AG04450 (cell line): ENCODE measurements around the gene DNAAF2. TPM values are rescaled to one million over a fixed set of nuclear protein-coding genes. Genes with fewer than 3 reads are reported as not detected.

Experiments
- CTCF ChIA-PET: fragments of 300-600, 350-600 bp; formaldehyde crosslinking; extraction: SDS; loops from one replicate; lab custom pipeline; 2022; ENCODE audit warnings: antibody characterized with exemption, inconsistent platforms; lab: Charles Lee
- POLR2A ChIA-PET: fragments of 350-600 bp; formaldehyde crosslinking; extraction: SDS; loops from one replicate; lab custom pipeline; 2021; ENCODE audit warnings: antibody characterized with exemption, inconsistent platforms; lab: Yijun Ruan, JAX
- DNase-seq: peaks from one replicate; pipeline ENCODE4 v3.0.0-alpha.2; 2011; ENCODE audit warnings: low read depth, low spot score
- H3K27ac ChIP-seq: one replicate; pipeline ENCODE4 v1.5.1; 2012; ENCODE audit warnings: low read depth, low read length, control low read depth
- H3K27me3 ChIP-seq: one replicate; pipeline ENCODE4 v1.6.0; 2012; ENCODE audit warnings: low read length; ENCODE audit not compliant: control insufficient read depth, insufficient read depth
- H3K4me3 ChIP-seq: 2 replicates; pipeline ENCODE4 v1.5.1; 2011; ENCODE audit warnings: mild to moderate bottlenecking, low read depth, low read length, control low read depth
- H3K9me3 ChIP-seq: 2 replicates; pipeline ENCODE4 v1.5.1; 2012; ENCODE audit warnings: low read length; ENCODE audit not compliant: control insufficient read depth, insufficient read depth
- CTCF ChIP-seq: IDR thresholded peaks from 2 replicates; pipeline ENCODE4 v1.5.1; 2011; ENCODE audit warnings: low read depth, low read length, control low read depth, inconsistent platforms
- polyA plus RNA-seq: library from polyadenylated mRNA; depleted of rRNA; stranded (reverse); fragments of >200 nt; gene quantifications from 2 replicates; pipeline ENCODE4 v1.2.3, GENCODE V29; 2011

The DNAAF2 gene
- polyA plus RNA-seq, 1 experiment, result 9.1 TPM

GRCh38 chr14:49617852-49618519 is 17.1 kb downstream of the DNAAF2 start:
- no peak for TF ChIP-seq CTCF
- ChIA-PET POLR2A (interaction anchor here (0.7 to 1.0 kb wide), 2 partner anchors 15 to 19 kb away, joined by 3 to 4 read pairs; partner anchors contain the start of gene LRR1), CTCF (interaction anchor here (0.7 to 1.4 kb wide), 3 partner anchors 16 to 31 kb away, joined by 4 to 8 read pairs (median 8); partner anchors contain the start of gene RPS29)
- H3K4me3 ChIP-seq, result no peak overlapping the region
- H3K27ac ChIP-seq, result peak overlapping the region; percentile 72
- no peaks in the 10 kb centered on the region; the same call in 1 of the 2 replicates for H3K9me3 ChIP-seq
- no peaks in the 10 kb centered on the region for H3K27me3 ChIP-seq
- DNase-seq, result no peak

GRCh38 chr14:49615776-49616175 is 19.3 kb downstream of the DNAAF2 start:
- POLR2A ChIA-PET, result no interaction called here
- no peak for DNase-seq
- Histone ChIP-seq H3K27me3 (no peaks in the 10 kb centered on the region), H3K27ac (no peak overlapping the region), H3K4me3 (no peak overlapping the region), H3K9me3 (no peaks in the 10 kb centered on the region)
- TF ChIP-seq CTCF, result no peak
- CTCF ChIA-PET, result interaction anchor here (0.8 kb wide), 1 partner anchor 154 kb away, joined by 5 read pairs; no protein-coding TSS in a partner anchor

- no peak overlapping the region for H3K4me3 ChIP-seq
- no peak for TF ChIP-seq CTCF
- no peak for DNase-seq
- H3K27me3 ChIP-seq, result no peaks in the 10 kb centered on the region
- POLR2A ChIA-PET, result no interaction called here
- no peaks in the 10 kb centered on the region for H3K9me3 ChIP-seq
- CTCF ChIA-PET, result no interaction called here
- H3K27ac ChIP-seq, result no peak overlapping the region
Measured at GRCh38 chr14:49614196-49614595, 20.8 kb downstream of the DNAAF2 start.

GRCh38 chr14:49612671-49613070 is 22.4 kb downstream of the DNAAF2 start:
- no peak for DNase-seq
- Histone ChIP-seq H3K27ac (no peak overlapping the region), H3K9me3 (no peaks in the 10 kb centered on the region), H3K4me3 (no peak overlapping the region), H3K27me3 (no peaks in the 10 kb centered on the region)
- CTCF ChIA-PET, result interaction anchor here (0.7 kb wide), 1 partner anchor 21 kb away, joined by 3 read pairs; no protein-coding TSS in a partner anchor
- POLR2A ChIA-PET, result interaction anchor here (0.9 kb wide), 1 partner anchor 8 kb away, joined by 4 read pairs; the partner anchor contains the start of genes MGAT2 and RPL36AL
- TF ChIP-seq CTCF, result no peak

- Histone ChIP-seq H3K9me3 (no peaks in the 10 kb centered on the region), H3K27ac (no peak overlapping the region), H3K4me3 (no peak overlapping the region), H3K27me3 (no peaks in the 10 kb centered on the region)
- ChIA-PET CTCF (interaction anchor here (0.7 kb wide), 1 partner anchor 22 kb away, joined by 3 read pairs; no protein-coding TSS in a partner anchor), POLR2A (interaction anchor here (0.9 kb wide), 1 partner anchor 8 kb away, joined by 4 read pairs; the partner anchor contains the start of genes MGAT2 and RPL36AL)
- TF ChIP-seq CTCF, result no peak
- no peak for DNase-seq
Measured at GRCh38 chr14:49612251-49612650, 22.8 kb downstream of the DNAAF2 start.
